G401.6 (cell line): Measurements from ENCODE around the gene ZFP64.
"Not testable (repeated sequence)": the region's sequence is repeated elsewhere in the genome, so short reads cannot be mapped to it uniquely, and the experiment has no call there.

Experiments used
- FAIRE-seq: peaks from 2 replicates; lab custom pipeline; 2012; peaks lifted over from hg19 to GRCh38; lab: Jason Lieb, UNC

ZFP64 gene

GRCh38 chr20:52201395-52201794 is 9.8 kb upstream of the ZFP64 start:
- no peak for FAIRE-seq

- FAIRE-seq, result no peak
These were observed 9.3 kb upstream of the ZFP64 start for GRCh38 chr20:52200870-52201269.

DNA sequence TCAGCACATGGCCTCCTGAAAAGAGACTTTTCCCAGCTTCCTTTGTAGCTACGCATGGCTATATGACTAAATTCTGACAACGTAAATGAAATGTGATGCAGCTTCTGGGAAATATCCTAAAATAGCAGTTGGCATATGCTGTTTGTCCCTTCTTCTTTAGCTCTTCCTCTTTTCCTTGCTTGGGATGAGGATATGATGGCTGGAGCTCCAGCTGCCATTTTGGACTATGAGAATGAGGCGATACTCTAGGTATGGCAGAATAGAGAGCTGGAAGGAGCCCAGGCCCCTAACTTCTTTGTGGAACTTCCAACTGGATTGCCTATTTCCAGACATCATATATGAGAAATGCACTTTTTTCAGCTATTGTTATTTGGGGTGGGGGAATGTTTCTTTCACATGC is 5.3 kb upstream of the ZFP64 start:
- FAIRE-seq, result no peak

GRCh38 chr20:52193886-52194545 is 2.4 kb upstream of the ZFP64 start:
- FAIRE-seq, result no peak

- no peak for FAIRE-seq
These were observed 1.6 kb upstream of the ZFP64 start for GRCh38 chr20:52193133-52193532.

DNA sequence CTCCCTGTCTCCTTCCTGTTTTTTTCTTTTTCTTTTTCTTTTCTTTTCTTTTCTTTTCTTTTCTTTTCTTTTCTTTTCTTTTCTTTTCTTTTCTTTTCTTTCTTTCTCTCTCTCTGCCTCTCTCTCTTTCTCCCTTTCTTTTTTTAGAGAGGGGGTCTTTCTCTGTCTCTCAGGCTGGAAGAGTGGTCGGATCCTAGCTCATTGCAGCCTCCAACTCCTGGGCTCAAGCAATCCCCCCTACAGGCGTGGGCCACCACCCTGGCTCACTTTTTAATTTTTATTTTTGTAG is 1.1 kb upstream of the ZFP64 start:
- not testable (repeated sequence) for FAIRE-seq

DNA sequence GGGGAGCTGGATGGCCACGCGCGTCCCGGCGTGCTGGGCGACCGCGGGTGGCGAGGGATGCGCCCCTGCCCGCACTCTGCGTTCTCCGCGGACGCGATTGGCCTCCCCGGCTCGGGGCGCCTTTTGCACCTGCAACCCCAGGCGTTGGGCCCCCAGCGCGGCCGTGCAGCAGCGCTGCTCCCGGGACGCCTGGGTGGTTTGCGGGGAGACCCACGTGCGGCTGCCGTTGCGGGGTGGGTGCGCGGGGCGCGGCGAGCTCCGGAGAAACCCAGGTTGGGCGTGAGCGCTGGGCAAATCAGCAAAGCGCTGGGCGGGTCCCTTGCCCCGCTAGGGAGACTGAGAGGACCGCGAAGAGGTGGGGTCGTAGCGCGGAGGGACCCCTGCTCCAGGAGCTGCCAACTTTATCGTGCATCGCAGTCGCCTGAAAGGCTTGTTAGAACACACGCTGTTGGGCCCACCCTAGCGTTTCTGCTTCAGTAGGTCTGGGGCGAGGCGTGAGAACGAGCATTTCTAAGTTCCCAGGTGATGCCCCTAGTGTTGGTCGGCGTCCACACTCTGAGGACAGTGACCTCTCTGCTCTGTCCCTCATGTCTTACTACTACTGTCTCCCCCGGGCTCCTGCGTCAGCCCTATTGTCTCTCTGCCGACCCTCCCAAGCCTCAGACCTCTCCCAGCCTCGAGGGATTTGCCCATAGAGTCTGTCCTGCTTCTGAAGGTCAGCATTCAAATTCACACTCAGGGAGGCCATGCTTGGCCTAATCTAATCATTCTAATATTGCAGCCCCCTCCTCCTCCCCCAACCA is 538 bp upstream of the ZFP64 start:
- FAIRE-seq, result no peak

GRCh38 chr20:52190437-52191131 is 995 bp downstream of the ZFP64 start:
- FAIRE-seq, result no peak

- no peak for FAIRE-seq
These were observed 9.8 kb downstream of the ZFP64 start for GRCh38 chr20:52181766-52182165.

- no peak for FAIRE-seq
These were observed 11.3 kb downstream of the ZFP64 start for GRCh38 chr20:52180180-52180840.

DNA sequence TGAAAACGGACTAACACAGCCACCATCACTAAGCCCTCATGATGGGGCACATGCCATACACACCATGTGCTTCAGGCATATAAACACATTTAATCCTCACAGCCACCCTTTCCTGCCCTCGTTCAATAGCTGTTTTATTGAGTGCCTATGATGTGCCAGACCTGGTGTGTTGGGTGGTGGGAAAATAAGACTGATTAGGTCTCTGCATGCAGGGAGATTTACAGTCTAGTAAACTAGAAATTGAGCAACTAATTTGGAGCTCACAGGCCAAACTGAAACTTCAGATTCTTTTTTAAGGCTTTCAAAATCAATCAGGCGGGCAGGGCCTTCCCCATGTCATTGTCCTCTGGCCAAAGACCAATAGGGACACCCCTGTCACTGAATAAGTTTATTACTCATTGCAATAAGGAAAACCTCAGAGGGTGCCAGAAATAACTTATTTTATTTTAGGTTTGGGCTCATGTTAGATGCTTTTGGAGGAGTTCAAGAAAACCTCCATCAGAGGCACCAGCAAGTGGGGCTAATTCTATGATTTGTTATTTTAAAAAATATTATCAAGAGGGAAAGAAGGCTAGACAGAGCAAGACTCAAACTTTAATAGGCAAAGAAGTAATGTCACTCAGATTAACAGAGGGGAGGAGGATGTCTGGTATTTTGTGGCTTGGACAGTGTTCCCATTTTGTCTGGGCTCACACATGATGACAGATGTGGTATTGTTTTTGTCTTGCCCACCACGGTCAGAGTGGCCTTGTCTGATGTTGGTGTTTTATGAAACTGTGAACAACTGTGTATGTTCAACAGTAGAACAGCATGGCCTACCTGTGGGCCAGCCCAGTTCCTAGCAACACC is 12.0 kb downstream of the ZFP64 start:
- no peak for FAIRE-seq

DNA sequence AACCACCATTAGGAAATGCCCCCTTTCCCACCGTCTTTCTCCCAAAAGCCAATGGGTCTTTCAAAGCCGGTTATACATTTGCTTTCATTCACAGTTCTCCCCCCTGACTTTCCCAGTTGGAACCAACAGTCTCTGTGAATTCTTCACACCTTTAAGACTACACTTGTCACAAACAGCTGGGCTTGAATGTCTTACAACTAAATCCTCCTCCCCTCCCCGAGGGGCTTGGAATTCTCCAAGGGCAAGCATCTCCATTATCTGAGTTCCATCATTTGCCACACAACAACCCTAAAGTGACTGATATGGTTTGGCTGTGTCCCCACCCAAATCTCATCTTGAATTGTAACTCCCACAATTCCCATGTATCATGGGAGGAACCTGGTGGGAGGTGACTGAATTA is 12.9 kb downstream of the ZFP64 start:
- FAIRE-seq, result no peak

GRCh38 chr20:52175840-52176239 is 15.7 kb downstream of the ZFP64 start:
- no peak for FAIRE-seq

GRCh38 chr20:52172392-52173047 is 19.1 kb downstream of the ZFP64 start:
- FAIRE-seq, result no peak

GRCh38 chr20:52171025-52171424 is 20.6 kb downstream of the ZFP64 start:
- no peak for FAIRE-seq

GRCh38 chr20:52168116-52168515 is 23.5 kb downstream of the ZFP64 start:
- no peak for FAIRE-seq

- FAIRE-seq, result no peak
These were observed 24.2 kb downstream of the ZFP64 start for GRCh38 chr20:52167232-52167840.

DNA sequence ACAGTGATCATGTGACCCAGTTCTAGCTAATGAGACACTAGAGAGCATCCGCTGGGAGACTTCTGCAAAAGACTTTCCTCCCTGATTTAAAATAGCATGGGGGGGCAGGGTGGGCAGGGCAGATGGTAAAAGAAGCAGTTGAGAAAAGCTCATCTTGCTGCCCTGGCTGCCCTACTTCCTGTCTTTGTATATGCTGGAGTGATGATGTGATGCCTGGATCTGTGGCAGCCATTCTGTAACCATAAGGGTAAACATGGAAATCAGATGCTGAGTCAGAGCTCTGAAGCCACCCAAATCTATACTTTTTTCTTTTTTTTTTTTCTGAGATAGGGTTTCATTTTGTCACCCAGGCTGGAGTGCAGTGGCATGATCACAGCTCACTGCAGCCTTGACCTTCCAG is 25.4 kb downstream of the ZFP64 start:
- no peak for FAIRE-seq

- no peak for FAIRE-seq
These were observed 30.9 kb downstream of the ZFP64 start for GRCh38 chr20:52160621-52161204.

- no peak for FAIRE-seq
These were observed 31.5 kb downstream of the ZFP64 start for GRCh38 chr20:52160049-52160570.
